ENCODE measurements around the gene MGAT5. TPM values are rescaled to one million over a fixed set of nuclear protein-coding genes. Genes with fewer than 3 reads are reported as not detected.

The MGAT5 gene
- total and polyA plus RNA-seq, 5 experiments from 2014 or later: 3.6 to 61.1 (median 5.8) TPM

- Mint-ChIP-seq H3K36me3 (peaks cover 0 to 17% (median 13%) of the 10 kb centered on the region in 3 donors), H3K4me3 (peak overlapping the region in 9 of 10 donors; percentile 10 to 83 (median 61)), H3K27me3 (no peaks in the 10 kb centered on the region), H3K27ac (peak overlapping the region in 3 of 10 donors; percentile 64 to 83 (median 70)), H3K9me3 (peaks cover 0 to 7% (median 0%) of the 10 kb centered on the region in 9 donors), H3K4me1 (peaks cover 33 to 81% (median 59%) of the 10 kb centered on the region in 4 donors)
- POLR2A ChIA-PET: no interaction called here
- ATAC-seq: peak in 1 of 2 donors; percentile 67
- DNase-seq: no peak
Measured at GRCh38 chr2:134312482-134312881, 58.6 kb downstream of the MGAT5 start.

- peaks cover 0 to 3% (median 0%) of the 10 kb centered on the region in 9 donors for H3K9me3 Mint-ChIP-seq
- peaks cover 37 to 84% (median 63%) of the 10 kb centered on the region in 4 donors for H3K4me1 Mint-ChIP-seq
- H3K27me3 Mint-ChIP-seq: no peaks in the 10 kb centered on the region
- POLR2A ChIA-PET: no interaction called here
- peak overlapping the region in 5 of 10 donors; percentile 24 to 72 (median 35) for H3K27ac Mint-ChIP-seq
- peaks cover 7 to 26% (median 18%) of the 10 kb centered on the region in 3 donors for H3K36me3 Mint-ChIP-seq
- no peak for ATAC-seq
- no peak for DNase-seq
- H3K4me3 Mint-ChIP-seq: peak overlapping the region in 1 of 10 donors; percentile 33
Measured at GRCh38 chr2:134314202-134314601, 60.3 kb downstream of the MGAT5 start.

- Mint-ChIP-seq H3K36me3 (peaks cover 7 to 24% (median 21%) of the 10 kb centered on the region in 3 donors), H3K27me3 (no peaks in the 10 kb centered on the region), H3K27ac (peak overlapping the region in 3 of 10 donors; percentile 40 to 72 (median 71)), H3K4me3 (peak overlapping the region in 1 of 10 donors; percentile 33), H3K9me3 (no peaks in the 10 kb centered on the region), H3K4me1 (peaks cover 40 to 85% (median 67%) of the 10 kb centered on the region in 4 donors)
- DNase-seq: no peak
- ATAC-seq: no peak
- POLR2A ChIA-PET: no interaction called here
Measured at GRCh38 chr2:134314681-134315368, 61.0 kb downstream of the MGAT5 start.

GRCh38 chr2:134315471-134315870 is 61.6 kb downstream of the MGAT5 start:
- peak overlapping the region in 3 of 10 donors; percentile 18 to 72 (median 40) for H3K27ac Mint-ChIP-seq
- H3K4me1 Mint-ChIP-seq: peaks cover 43 to 87% (median 72%) of the 10 kb centered on the region in 4 donors
- H3K27me3 Mint-ChIP-seq: no peaks in the 10 kb centered on the region
- H3K36me3 Mint-ChIP-seq: peaks cover 7 to 24% (median 20%) of the 10 kb centered on the region in 3 donors
- POLR2A ChIA-PET: no interaction called here
- ATAC-seq (no peak), DNase-seq (no peak)
- no peaks in the 10 kb centered on the region for H3K9me3 Mint-ChIP-seq
- no peak overlapping the region for H3K4me3 Mint-ChIP-seq

GRCh38 chr2:134319596-134320254 is 65.9 kb downstream of the MGAT5 start:
- peak overlapping the region in 9 of 10 donors; percentile 17 to 90 (median 64) for H3K27ac Mint-ChIP-seq
- DNase-seq (no peak), ATAC-seq (peak in 1 of 2 donors; percentile 53)
- POLR2A ChIA-PET: interaction anchor here (0.6 kb wide), 1 partner anchor 59 kb away, joined by 5 read pairs; no protein-coding TSS in a partner anchor
- H3K9me3 Mint-ChIP-seq: no peaks in the 10 kb centered on the region
- peak overlapping the region in 9 of 10 donors; percentile 26 to 74 (median 51) for H3K4me3 Mint-ChIP-seq
- no peaks in the 10 kb centered on the region for H3K27me3 Mint-ChIP-seq
- H3K36me3 Mint-ChIP-seq: peaks cover 7 to 29% (median 22%) of the 10 kb centered on the region in 3 donors
- peaks cover 51 to 89% (median 74%) of the 10 kb centered on the region in 4 donors for H3K4me1 Mint-ChIP-seq

- no peaks in the 10 kb centered on the region for H3K9me3 Mint-ChIP-seq
- peak overlapping the region in 9 of 10 donors; percentile 4 to 85 (median 64) for H3K27ac Mint-ChIP-seq
- POLR2A ChIA-PET: no interaction called here
- DNase-seq: peak in 7 of 10 donors; percentile 18 to 64 (median 22)
- ATAC-seq: peak; percentile 70 to 79
- H3K4me1 Mint-ChIP-seq: peaks cover 56 to 93% (median 78%) of the 10 kb centered on the region in 4 donors
- H3K36me3 Mint-ChIP-seq: peaks cover 7 to 34% (median 22%) of the 10 kb centered on the region in 3 donors
- H3K4me3 Mint-ChIP-seq: peak overlapping the region in 8 of 10 donors; percentile 26 to 69 (median 57)
- no peaks in the 10 kb centered on the region for H3K27me3 Mint-ChIP-seq
Measured at GRCh38 chr2:134320930-134321329, 67.1 kb downstream of the MGAT5 start.

GRCh38 chr2:134323777-134324176 is 69.9 kb downstream of the MGAT5 start:
- Mint-ChIP-seq H3K9me3 (no peaks in the 10 kb centered on the region), H3K36me3 (peaks cover under 1 to 27% (median 17%) of the 10 kb centered on the region in 3 donors)

GRCh38 chr2:134324430-134324829 is 70.6 kb downstream of the MGAT5 start:
- no peak overlapping the region for H3K4me3 Mint-ChIP-seq
- H3K9me3 Mint-ChIP-seq: no peaks in the 10 kb centered on the region
- H3K4me1 Mint-ChIP-seq: peaks cover 46 to 89% (median 69%) of the 10 kb centered on the region in 4 donors
- ATAC-seq (no peak), DNase-seq (no peak)
- POLR2A ChIA-PET: no interaction called here
- H3K36me3 Mint-ChIP-seq: peaks cover 0 to 22% (median 17%) of the 10 kb centered on the region in 3 donors
- H3K27ac Mint-ChIP-seq: peak overlapping the region in 2 of 10 donors; percentile 2 to 64
- H3K27me3 Mint-ChIP-seq: no peaks in the 10 kb centered on the region

More at GRCh38 chr2:134323777-134324176, 69.9 kb downstream of the MGAT5 start:
- Mint-ChIP-seq H3K27ac (peak overlapping the region in 2 of 10 donors; percentile 64 to 79), H3K4me1 (peaks cover 49 to 96% (median 74%) of the 10 kb centered on the region in 4 donors), H3K4me3 (no peak overlapping the region), H3K27me3 (no peaks in the 10 kb centered on the region)
- no peak for DNase-seq
- POLR2A ChIA-PET: interaction anchor here (0.9 kb wide), 1 partner anchor 40 kb away, joined by 3 read pairs; no protein-coding TSS in a partner anchor
- no peak for ATAC-seq

GRCh38 chr2:134324947-134325346 is 71.1 kb downstream of the MGAT5 start:
- H3K27me3 Mint-ChIP-seq: no peaks in the 10 kb centered on the region
- peak overlapping the region in 2 of 10 donors; percentile 38 to 64 for H3K27ac Mint-ChIP-seq
- no peaks in the 10 kb centered on the region for H3K9me3 Mint-ChIP-seq
- peaks cover 0 to 25% (median 15%) of the 10 kb centered on the region in 3 donors for H3K36me3 Mint-ChIP-seq
- POLR2A ChIA-PET: no interaction called here
- H3K4me3 Mint-ChIP-seq: no peak overlapping the region
- H3K4me1 Mint-ChIP-seq: peaks cover 44 to 84% (median 66%) of the 10 kb centered on the region in 4 donors
- ATAC-seq (peak; percentile 11 to 30), DNase-seq (no peak)

- DNase-seq (no peak), ATAC-seq (no peak)
- Mint-ChIP-seq H3K27ac (peak overlapping the region in 2 of 10 donors; percentile 24 to 64), H3K36me3 (peaks cover 0 to 25% (median 17%) of the 10 kb centered on the region in 3 donors), H3K4me1 (peaks cover 41 to 77% (median 58%) of the 10 kb centered on the region in 4 donors), H3K9me3 (no peaks in the 10 kb centered on the region), H3K27me3 (no peaks in the 10 kb centered on the region), H3K4me3 (peak overlapping the region in 2 of 10 donors; percentile 7 to 29)
- POLR2A ChIA-PET: no interaction called here
Measured at GRCh38 chr2:134325696-134326095, 71.8 kb downstream of the MGAT5 start.

GRCh38 chr2:134327367-134327766 is 73.5 kb downstream of the MGAT5 start:
- no peaks in the 10 kb centered on the region for H3K27me3 Mint-ChIP-seq
- H3K36me3 Mint-ChIP-seq: peaks cover 9 to 34% (median 27%) of the 10 kb centered on the region in 3 donors
- peaks cover 0 to 8% (median 3%) of the 10 kb centered on the region in 9 donors for H3K9me3 Mint-ChIP-seq
- POLR2A ChIA-PET: no interaction called here
- H3K4me3 Mint-ChIP-seq: no peak overlapping the region
- ATAC-seq (no peak), DNase-seq (no peak)
- no peak overlapping the region for H3K27ac Mint-ChIP-seq
- peaks cover 29 to 60% (median 41%) of the 10 kb centered on the region in 4 donors for H3K4me1 Mint-ChIP-seq

GRCh38 chr2:134331081-134331480 is 77.2 kb downstream of the MGAT5 start:
- Mint-ChIP-seq H3K27me3 (no peaks in the 10 kb centered on the region), H3K27ac (no peak overlapping the region), H3K9me3 (peaks cover 0 to 8% (median 3%) of the 10 kb centered on the region in 9 donors), H3K36me3 (peaks cover 9 to 24% (median 21%) of the 10 kb centered on the region in 3 donors), H3K4me1 (peaks cover 7 to 29% (median 12%) of the 10 kb centered on the region in 4 donors), H3K4me3 (no peak overlapping the region)
- no peak for ATAC-seq
- no peak for DNase-seq
- POLR2A ChIA-PET: no interaction called here

All from naive thymus-derived CD8-positive, alpha-beta T cell (primary cell).